ENCODE measurements around the gene FAS. TPM values are rescaled to one million over a fixed set of nuclear protein-coding genes. Genes with fewer than 3 reads are reported as not detected.

Gene FAS
- total RNA-seq, 2 experiments from 2014 or later: 7.7 to 19.2 TPM

GRCh38 chr10:89001729-89002072 lies 11.1 kb downstream of the FAS start:
- ChIA-PET CTCF (ENCODE audit: unreplicated experiment) (interaction anchor here (0.6 to 1.1 kb wide), 3 partner anchors 12 to 203 kb away, joined by 3 to 5 read pairs (median 4); partner anchors contain the start of gene FAS), POLR2A (interaction anchor here (0.7 to 3.7 kb wide), 5 partner anchors 10 to 725 kb away, joined by 3 to 57 read pairs (median 4); partner anchors contain the start of gene FAS)
- Histone ChIP-seq H3K79me2 (ENCODE audit: insufficient read depth, low read depth, low read length) (peaks cover 7% of the 10 kb centered on the region; the same call in 1 of the 2 replicates), H3K4me1 (ENCODE audit: insufficient read depth, low read length, poor library complexity, severe bottlenecking) (peaks cover 65% of the 10 kb centered on the region), H3K9me3 (ENCODE audit: low read length) (no peaks in the 10 kb centered on the region), H2AFZ (ENCODE audit: low read length) (peak overlapping the region; percentile 82; the same call in 1 of the 2 replicates), H3K4me2 (ENCODE audit: low read length) (peak overlapping the region; percentile 76), H3K27ac (ENCODE audit: low read depth, low read length, poor library complexity, severe bottlenecking) (peak overlapping the region; percentile 48), H3K9me2 (ENCODE audit: insufficient read depth, low read length) (no peaks in the 10 kb centered on the region), H3K4me3 (ENCODE audit: low read depth, low read length, poor library complexity, severe bottlenecking) (peak overlapping the region; percentile 63), H4K20me1 (ENCODE audit: insufficient read depth, low read length) (no peaks in the 10 kb centered on the region), H3K36me3 (ENCODE audit: insufficient read depth, low read length) (peaks cover 6% of the 10 kb centered on the region; the same call in 1 of the 2 replicates)
- DNase-seq (ENCODE audit: low spot score): no peak
- intact Hi-C loops (cut with micrococcal nuclease; ENCODE audit: unreplicated experiment): loop anchor here (2.0 kb wide), 1 partner anchor 121 kb away; the partner anchor contains the start of gene STAMBPL1
- TF ChIP-seq, protein P1, sequence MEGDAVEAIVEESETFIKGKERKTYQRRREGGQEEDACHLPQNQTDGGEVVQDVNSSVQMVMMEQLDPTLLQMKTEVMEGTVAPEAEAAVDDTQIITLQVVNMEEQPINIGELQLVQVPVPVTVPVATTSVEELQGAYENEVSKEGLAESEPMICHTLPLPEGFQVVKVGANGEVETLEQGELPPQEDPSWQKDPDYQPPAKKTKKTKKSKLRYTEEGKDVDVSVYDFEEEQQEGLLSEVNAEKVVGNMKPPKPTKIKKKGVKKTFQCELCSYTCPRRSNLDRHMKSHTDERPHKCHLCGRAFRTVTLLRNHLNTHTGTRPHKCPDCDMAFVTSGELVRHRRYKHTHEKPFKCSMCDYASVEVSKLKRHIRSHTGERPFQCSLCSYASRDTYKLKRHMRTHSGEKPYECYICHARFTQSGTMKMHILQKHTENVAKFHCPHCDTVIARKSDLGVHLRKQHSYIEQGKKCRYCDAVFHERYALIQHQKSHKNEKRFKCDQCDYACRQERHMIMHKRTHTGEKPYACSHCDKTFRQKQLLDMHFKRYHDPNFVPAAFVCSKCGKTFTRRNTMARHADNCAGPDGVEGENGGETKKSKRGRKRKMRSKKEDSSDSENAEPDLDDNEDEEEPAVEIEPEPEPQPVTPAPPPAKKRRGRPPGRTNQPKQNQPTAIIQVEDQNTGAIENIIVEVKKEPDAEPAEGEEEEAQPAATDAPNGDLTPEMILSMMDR (conservative IDR thresholded peaks at IDR 0.05; ENCODE audit: low read length): no peak
- no peak for TF ChIP-seq EZH2phosphoT487 (IDR thresholded peaks at IDR 0.05; ENCODE audit: borderline replicate concordance, low read depth, low read length)
- no TSS peak for BruUV-seq (replicated peaks)

- BruUV-seq (replicated peaks): no TSS peak
- H3K4me2 ChIP-seq (ENCODE audit: low read length): peak overlapping the region; percentile 76
- ChIA-PET POLR2A (interaction anchor here (0.6 to 3.7 kb wide), 3 partner anchors 11 to 170 kb away, joined by 3 to 57 read pairs (median 6); partner anchors contain the start of gene FAS), CTCF (ENCODE audit: unreplicated experiment) (no interaction called here)
- peaks cover 58% of the 10 kb centered on the region for H3K4me1 ChIP-seq (ENCODE audit: insufficient read depth, low read length, poor library complexity, severe bottlenecking)
- no peaks in the 10 kb centered on the region for H4K20me1 ChIP-seq (ENCODE audit: insufficient read depth, low read length)
- H3K9me2 ChIP-seq (ENCODE audit: insufficient read depth, low read length): no peaks in the 10 kb centered on the region
- no peaks in the 10 kb centered on the region for H3K9me3 ChIP-seq (ENCODE audit: low read length)
- peaks cover 6% of the 10 kb centered on the region; the same call in 1 of the 2 replicates for H3K79me2 ChIP-seq (ENCODE audit: insufficient read depth, low read depth, low read length)
- DNase-seq (ENCODE audit: low spot score): no peak
- H3K27ac ChIP-seq (ENCODE audit: low read depth, low read length, poor library complexity, severe bottlenecking): peak overlapping the region; percentile 48
- no peak for TF ChIP-seq EZH2phosphoT487 (IDR thresholded peaks at IDR 0.05; ENCODE audit: borderline replicate concordance, low read depth, low read length)
- TF ChIP-seq, protein P1 (conservative IDR thresholded peaks at IDR 0.05; ENCODE audit: low read length): no peak
- H2AFZ ChIP-seq (ENCODE audit: low read length): peak overlapping the region; percentile 82; the same call in 1 of the 2 replicates
- peaks cover 6% of the 10 kb centered on the region; the same call in 1 of the 2 replicates for H3K36me3 ChIP-seq (ENCODE audit: insufficient read depth, low read length)
- intact Hi-C loops (cut with micrococcal nuclease; ENCODE audit: unreplicated experiment): no loop called here
- peak overlapping the region; percentile 63 for H3K4me3 ChIP-seq (ENCODE audit: low read depth, low read length, poor library complexity, severe bottlenecking)
Measured at GRCh38 chr10:89002226-89002978, 11.8 kb downstream of the FAS start.
